ENCODE measurements around the gene PLSCR2.

DNA sequence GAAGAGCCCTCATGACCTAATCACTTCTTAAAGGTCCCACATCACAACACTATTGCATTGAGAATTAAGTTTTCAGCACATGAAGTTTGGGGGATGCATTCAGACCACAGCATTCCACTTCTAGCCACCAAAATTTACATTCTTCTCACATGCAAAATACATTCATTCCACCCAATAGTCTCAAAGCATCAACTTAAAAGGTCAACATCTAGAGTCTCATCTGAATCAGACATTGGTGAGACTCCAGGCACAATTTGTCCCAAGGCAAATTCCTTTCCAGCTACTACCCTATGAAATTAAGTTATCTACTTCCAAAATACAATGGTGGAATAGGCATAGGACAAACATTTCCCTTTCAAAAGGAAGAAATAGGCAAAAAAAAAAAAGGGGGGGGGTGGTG, 64.9 kb downstream of the PLSCR2 start:
- TF ChIP-seq, protein P1, sequence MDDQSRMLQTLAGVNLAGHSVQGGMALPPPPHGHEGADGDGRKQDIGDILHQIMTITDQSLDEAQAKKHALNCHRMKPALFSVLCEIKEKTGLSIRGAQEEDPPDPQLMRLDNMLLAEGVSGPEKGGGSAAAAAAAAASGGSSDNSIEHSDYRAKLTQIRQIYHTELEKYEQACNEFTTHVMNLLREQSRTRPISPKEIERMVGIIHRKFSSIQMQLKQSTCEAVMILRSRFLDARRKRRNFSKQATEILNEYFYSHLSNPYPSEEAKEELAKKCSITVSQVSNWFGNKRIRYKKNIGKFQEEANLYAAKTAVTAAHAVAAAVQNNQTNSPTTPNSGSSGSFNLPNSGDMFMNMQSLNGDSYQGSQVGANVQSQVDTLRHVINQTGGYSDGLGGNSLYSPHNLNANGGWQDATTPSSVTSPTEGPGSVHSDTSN (IDR thresholded peaks at IDR 0.05; ENCODE audit: insufficient replicate concordance, low read depth, low read length) = no peak
- TF ChIP-seq MTA3 (IDR thresholded peaks at IDR 0.05; ENCODE audit: borderline replicate concordance, low read length) (no peak), NR2C2 (IDR thresholded peaks at IDR 0.05; ENCODE audit: borderline replicate concordance, control insufficient read depth, insufficient read length, low read depth) (no peak), SPI1 (IDR thresholded peaks at IDR 0.05; ENCODE audit: borderline replicate concordance, insufficient read depth, low read depth, low read length) (no peak), NFIC (IDR thresholded peaks at IDR 0.05; ENCODE audit: low read depth, low read length) (no peak), HCFC1 (IDR thresholded peaks at IDR 0.05; ENCODE audit: low read length) (no peak), RFX5 (IDR thresholded peaks at IDR 0.05; ENCODE audit: low read depth, low read length) (no peak), CEBPB (IDR thresholded peaks at IDR 0.05; ENCODE audit: borderline replicate concordance in 1 of 2, low read depth in 2 of 2, low read length in 2 of 2) (no peak), FOXM1 (IDR thresholded peaks at IDR 0.05; ENCODE audit: low read depth, low read length) (no peak)
- TF ChIP-seq, protein P2, sequence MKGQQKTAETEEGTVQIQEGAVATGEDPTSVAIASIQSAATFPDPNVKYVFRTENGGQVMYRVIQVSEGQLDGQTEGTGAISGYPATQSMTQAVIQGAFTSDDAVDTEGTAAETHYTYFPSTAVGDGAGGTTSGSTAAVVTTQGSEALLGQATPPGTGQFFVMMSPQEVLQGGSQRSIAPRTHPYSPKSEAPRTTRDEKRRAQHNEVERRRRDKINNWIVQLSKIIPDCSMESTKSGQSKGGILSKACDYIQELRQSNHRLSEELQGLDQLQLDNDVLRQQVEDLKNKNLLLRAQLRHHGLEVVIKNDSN (IDR thresholded peaks at IDR 0.05; ENCODE audit: borderline replicate concordance, extremely low read length, insufficient read depth, low read depth, low read length) = no peak
- TF ChIP-seq, protein P3, sequence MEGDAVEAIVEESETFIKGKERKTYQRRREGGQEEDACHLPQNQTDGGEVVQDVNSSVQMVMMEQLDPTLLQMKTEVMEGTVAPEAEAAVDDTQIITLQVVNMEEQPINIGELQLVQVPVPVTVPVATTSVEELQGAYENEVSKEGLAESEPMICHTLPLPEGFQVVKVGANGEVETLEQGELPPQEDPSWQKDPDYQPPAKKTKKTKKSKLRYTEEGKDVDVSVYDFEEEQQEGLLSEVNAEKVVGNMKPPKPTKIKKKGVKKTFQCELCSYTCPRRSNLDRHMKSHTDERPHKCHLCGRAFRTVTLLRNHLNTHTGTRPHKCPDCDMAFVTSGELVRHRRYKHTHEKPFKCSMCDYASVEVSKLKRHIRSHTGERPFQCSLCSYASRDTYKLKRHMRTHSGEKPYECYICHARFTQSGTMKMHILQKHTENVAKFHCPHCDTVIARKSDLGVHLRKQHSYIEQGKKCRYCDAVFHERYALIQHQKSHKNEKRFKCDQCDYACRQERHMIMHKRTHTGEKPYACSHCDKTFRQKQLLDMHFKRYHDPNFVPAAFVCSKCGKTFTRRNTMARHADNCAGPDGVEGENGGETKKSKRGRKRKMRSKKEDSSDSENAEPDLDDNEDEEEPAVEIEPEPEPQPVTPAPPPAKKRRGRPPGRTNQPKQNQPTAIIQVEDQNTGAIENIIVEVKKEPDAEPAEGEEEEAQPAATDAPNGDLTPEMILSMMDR (IDR thresholded peaks at IDR 0.05 in 2 of 3, conservative IDR thresholded peaks at IDR 0.05 in 1 of 3; ENCODE audit: control insufficient read depth in 2 of 3, extremely low read depth in 1 of 3, insufficient read depth in 1 of 3, low read depth in 3 of 3, low read length in 3 of 3) = no peak
- TF ChIP-seq, protein P4, sequence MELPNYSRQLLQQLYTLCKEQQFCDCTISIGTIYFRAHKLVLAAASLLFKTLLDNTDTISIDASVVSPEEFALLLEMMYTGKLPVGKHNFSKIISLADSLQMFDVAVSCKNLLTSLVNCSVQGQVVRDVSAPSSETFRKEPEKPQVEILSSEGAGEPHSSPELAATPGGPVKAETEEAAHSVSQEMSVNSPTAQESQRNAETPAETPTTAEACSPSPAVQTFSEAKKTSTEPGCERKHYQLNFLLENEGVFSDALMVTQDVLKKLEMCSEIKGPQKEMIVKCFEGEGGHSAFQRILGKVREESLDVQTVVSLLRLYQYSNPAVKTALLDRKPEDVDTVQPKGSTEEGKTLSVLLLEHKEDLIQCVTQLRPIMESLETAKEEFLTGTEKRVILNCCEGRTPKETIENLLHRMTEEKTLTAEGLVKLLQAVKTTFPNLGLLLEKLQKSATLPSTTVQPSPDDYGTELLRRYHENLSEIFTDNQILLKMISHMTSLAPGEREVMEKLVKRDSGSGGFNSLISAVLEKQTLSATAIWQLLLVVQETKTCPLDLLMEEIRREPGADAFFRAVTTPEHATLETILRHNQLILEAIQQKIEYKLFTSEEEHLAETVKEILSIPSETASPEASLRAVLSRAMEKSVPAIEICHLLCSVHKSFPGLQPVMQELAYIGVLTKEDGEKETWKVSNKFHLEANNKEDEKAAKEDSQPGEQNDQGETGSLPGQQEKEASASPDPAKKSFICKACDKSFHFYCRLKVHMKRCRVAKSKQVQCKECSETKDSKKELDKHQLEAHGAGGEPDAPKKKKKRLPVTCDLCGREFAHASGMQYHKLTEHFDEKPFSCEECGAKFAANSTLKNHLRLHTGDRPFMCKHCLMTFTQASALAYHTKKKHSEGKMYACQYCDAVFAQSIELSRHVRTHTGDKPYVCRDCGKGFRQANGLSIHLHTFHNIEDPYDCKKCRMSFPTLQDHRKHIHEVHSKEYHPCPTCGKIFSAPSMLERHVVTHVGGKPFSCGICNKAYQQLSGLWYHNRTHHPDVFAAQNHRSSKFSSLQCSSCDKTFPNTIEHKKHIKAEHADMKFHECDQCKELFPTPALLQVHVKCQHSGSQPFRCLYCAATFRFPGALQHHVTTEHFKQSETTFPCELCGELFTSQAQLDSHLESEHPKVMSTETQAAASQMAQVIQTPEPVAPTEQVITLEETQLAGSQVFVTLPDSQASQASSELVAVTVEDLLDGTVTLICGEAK (IDR thresholded peaks at IDR 0.05; ENCODE audit: borderline replicate concordance) = no peak
- TF ChIP-seq, protein P5, sequence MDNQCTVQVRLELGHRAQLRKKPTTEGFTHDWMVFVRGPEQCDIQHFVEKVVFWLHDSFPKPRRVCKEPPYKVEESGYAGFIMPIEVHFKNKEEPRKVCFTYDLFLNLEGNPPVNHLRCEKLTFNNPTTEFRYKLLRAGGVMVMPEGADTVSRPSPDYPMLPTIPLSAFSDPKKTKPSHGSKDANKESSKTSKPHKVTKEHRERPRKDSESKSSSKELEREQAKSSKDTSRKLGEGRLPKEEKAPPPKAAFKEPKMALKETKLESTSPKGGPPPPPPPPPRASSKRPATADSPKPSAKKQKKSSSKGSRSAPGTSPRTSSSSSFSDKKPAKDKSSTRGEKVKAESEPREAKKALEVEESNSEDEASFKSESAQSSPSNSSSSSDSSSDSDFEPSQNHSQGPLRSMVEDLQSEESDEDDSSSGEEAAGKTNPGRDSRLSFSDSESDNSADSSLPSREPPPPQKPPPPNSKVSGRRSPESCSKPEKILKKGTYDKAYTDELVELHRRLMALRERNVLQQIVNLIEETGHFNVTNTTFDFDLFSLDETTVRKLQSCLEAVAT (IDR thresholded peaks at IDR 0.05) = no peak

Data from GM12878 (cell line).